ENCODE results near the gene CFAP97. TPM values are rescaled to one million over a fixed set of nuclear protein-coding genes. Genes with fewer than 3 reads are reported as not detected.

Gene CFAP97
- total and polyA plus RNA-seq, 2 donors (not counting 1 experiment from before 2014, with no cell fraction given) = 11.3 to 32.0 TPM

DNA sequence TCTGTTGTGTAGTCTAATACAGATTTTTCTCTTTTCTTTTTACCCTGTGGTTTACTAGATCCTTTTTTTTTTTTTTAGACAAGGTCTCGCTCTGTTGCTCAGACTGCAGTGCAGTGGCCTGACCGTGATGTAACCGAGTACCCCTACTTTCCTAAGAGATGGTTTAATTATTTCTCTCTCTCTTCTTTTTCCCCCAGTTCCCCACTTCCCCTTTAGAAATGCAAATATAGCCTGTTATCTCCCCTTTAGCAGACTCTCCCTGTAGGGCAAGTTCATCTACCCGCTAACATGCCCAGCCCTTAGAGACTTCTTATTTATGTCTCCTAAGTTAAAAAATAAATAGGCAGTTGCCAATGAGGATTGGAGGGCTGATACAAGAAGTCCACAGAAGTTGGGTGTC, 10.1 kb upstream of the CFAP97 start:
- H2AFZ ChIP-seq (ENCODE audit: insufficient read depth, low read depth, low read length, poor library complexity, severe bottlenecking) = no peak overlapping the region
- no peaks in the 10 kb centered on the region for H3K27me3 ChIP-seq (replicated peaks in 1 of 4; ENCODE audit: control extremely low read depth in 1 of 4, control insufficient read depth in 3 of 4, insufficient read depth in 4 of 4, low read length in 3 of 4)
- H3K27me3 Mint-ChIP-seq = no peaks in the 10 kb centered on the region
- no peaks in the 10 kb centered on the region for H3K9me3 Mint-ChIP-seq (ENCODE audit: insufficient read depth)
- no peaks in the 10 kb centered on the region for H3K36me3 ChIP-seq (replicated peaks in 1 of 2; ENCODE audit: control extremely low read depth in 1 of 2, control insufficient read depth in 1 of 2, extremely low read depth in 1 of 2, insufficient read depth in 2 of 2, low read length in 1 of 2)
- peak overlapping the region; percentile 73 to 86 for H3K27ac ChIP-seq (ENCODE audit: low read length in 2 of 2)
- ATAC-seq (ENCODE audit: low read depth) (peak; percentile 40), DNase-seq (peak; percentile 85)
- peaks cover 92% of the 10 kb centered on the region for H3K79me2 ChIP-seq (ENCODE audit: control insufficient read depth, insufficient read depth, low read length)
- intact Hi-C loops (cut with micrococcal nuclease) = loop anchor here (1.0 to 5.0 kb wide), 6 partner anchors 11 to 978 kb away; partner anchors contain the start of genes CASP3, CFAP97, CYP4V2 and PRIMPOL
- ChIA-PET CTCF (no interaction called here), POLR2A (interaction anchor here (0.7 kb wide), 1 partner anchor 52 kb away, joined by 5 read pairs; no protein-coding TSS in a partner anchor)
- TF ChIP-seq EZH2 (IDR thresholded peaks at IDR 0.05; ENCODE audit: borderline replicate concordance, insufficient read depth, low read depth, low read length, poor library complexity, severe bottlenecking) = no peak
- TF ChIP-seq, protein P1, sequence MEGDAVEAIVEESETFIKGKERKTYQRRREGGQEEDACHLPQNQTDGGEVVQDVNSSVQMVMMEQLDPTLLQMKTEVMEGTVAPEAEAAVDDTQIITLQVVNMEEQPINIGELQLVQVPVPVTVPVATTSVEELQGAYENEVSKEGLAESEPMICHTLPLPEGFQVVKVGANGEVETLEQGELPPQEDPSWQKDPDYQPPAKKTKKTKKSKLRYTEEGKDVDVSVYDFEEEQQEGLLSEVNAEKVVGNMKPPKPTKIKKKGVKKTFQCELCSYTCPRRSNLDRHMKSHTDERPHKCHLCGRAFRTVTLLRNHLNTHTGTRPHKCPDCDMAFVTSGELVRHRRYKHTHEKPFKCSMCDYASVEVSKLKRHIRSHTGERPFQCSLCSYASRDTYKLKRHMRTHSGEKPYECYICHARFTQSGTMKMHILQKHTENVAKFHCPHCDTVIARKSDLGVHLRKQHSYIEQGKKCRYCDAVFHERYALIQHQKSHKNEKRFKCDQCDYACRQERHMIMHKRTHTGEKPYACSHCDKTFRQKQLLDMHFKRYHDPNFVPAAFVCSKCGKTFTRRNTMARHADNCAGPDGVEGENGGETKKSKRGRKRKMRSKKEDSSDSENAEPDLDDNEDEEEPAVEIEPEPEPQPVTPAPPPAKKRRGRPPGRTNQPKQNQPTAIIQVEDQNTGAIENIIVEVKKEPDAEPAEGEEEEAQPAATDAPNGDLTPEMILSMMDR (IDR thresholded peaks at IDR 0.05) = no peak
- peak overlapping the region; percentile 17 for H3K9ac ChIP-seq (ENCODE audit: low read length)
- peaks cover 12% of the 10 kb centered on the region for H4K20me1 ChIP-seq (ENCODE audit: control insufficient read depth, insufficient read depth, low read length, poor library complexity, severe bottlenecking)
- peaks cover 75% of the 10 kb centered on the region for H3K4me1 Mint-ChIP-seq
- peaks cover 77 to 78% of the 10 kb centered on the region in 2 donors for H3K4me1 ChIP-seq (ENCODE audit: control insufficient read depth in 2 of 2, insufficient read depth in 2 of 2, low read length in 2 of 2)
- peak overlapping the region; percentile 62 for H3K4me2 ChIP-seq (replicated peaks; ENCODE audit: low read depth, low read length, poor library complexity, severe bottlenecking)
- peak overlapping the region; percentile 81 for H3K27ac Mint-ChIP-seq
- WGBS (ENCODE audit: insufficient coverage) = no CpG with 5 or more reads among the region's 4 CpGs
- H3K4me3 ChIP-seq (ENCODE audit: control extremely low read depth in 1 of 5, extremely low read depth in 1 of 5, insufficient read depth in 1 of 5, low read depth in 2 of 5, low read length in 4 of 5) = peak overlapping the region in 3 of 5 experiments; percentile 1 to 45 (median 22)
- H3K9me3 ChIP-seq (ENCODE audit: control extremely low read depth in 1 of 3, control insufficient read depth in 2 of 3, insufficient read depth in 1 of 3, low read length in 2 of 3) = no peaks in the 10 kb centered on the region
- H3K4me3 Mint-ChIP-seq = peak overlapping the region; percentile 79

DNA sequence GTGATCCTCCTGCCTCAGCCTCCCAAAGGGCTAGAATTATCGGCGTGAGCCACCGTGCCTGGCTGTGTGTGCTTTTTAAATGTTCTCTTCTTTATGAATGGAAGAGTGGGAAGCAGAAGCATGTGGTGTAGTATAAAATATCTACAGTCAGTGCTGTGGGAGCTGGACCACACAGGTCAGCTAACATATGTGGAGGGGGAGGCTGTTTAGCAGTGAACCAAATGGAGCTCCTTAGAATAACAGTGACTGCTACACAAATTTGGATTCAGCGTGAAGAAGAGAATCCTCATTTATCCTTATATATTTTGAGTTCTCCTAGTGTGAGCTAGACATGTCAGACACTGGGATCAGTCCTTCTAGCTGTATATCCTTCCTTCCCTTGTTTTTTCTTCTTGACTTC, 8.8 kb upstream of the CFAP97 start:
- Histone ChIP-seq H3K36me3 (replicated peaks in 1 of 2; ENCODE audit: control extremely low read depth in 1 of 2, control insufficient read depth in 1 of 2, extremely low read depth in 1 of 2, insufficient read depth in 2 of 2, low read length in 1 of 2) (no peaks in the 10 kb centered on the region), H3K9me3 (ENCODE audit: control extremely low read depth in 1 of 3, control insufficient read depth in 2 of 3, insufficient read depth in 1 of 3, low read length in 2 of 3) (no peaks in the 10 kb centered on the region), H3K27ac (ENCODE audit: low read length in 2 of 2) (peak overlapping the region; percentile 73 to 86), H4K20me1 (ENCODE audit: control insufficient read depth, insufficient read depth, low read length, poor library complexity, severe bottlenecking) (peaks cover 4% of the 10 kb centered on the region), H2AFZ (ENCODE audit: insufficient read depth, low read depth, low read length, poor library complexity, severe bottlenecking) (no peak overlapping the region), H3K4me1 (ENCODE audit: control insufficient read depth in 2 of 2, insufficient read depth in 2 of 2, low read length in 2 of 2) (peaks cover 68 to 70% of the 10 kb centered on the region in 2 donors), H3K79me2 (ENCODE audit: control insufficient read depth, insufficient read depth, low read length) (peaks cover 91% of the 10 kb centered on the region), H3K4me2 (replicated peaks; ENCODE audit: low read depth, low read length, poor library complexity, severe bottlenecking) (peak overlapping the region; percentile 62), H3K4me3 (ENCODE audit: control extremely low read depth in 1 of 5, extremely low read depth in 1 of 5, insufficient read depth in 1 of 5, low read depth in 2 of 5, low read length in 4 of 5) (no peak overlapping the region), H3K27me3 (replicated peaks in 1 of 4; ENCODE audit: control extremely low read depth in 1 of 4, control insufficient read depth in 3 of 4, insufficient read depth in 4 of 4, low read length in 3 of 4) (no peaks in the 10 kb centered on the region), H3K9ac (ENCODE audit: low read length) (no peak overlapping the region)
- ATAC-seq (ENCODE audit: low read depth) (no peak), DNase-seq (no peak)
- H3K4me3 Mint-ChIP-seq = peak overlapping the region; percentile 79
- POLR2A ChIA-PET = interaction anchor here (0.6 kb wide), 2 partner anchors 19 to 62 kb away, joined by 3 read pairs; no protein-coding TSS in a partner anchor
- peaks cover 70% of the 10 kb centered on the region for H3K4me1 Mint-ChIP-seq
- peak overlapping the region; percentile 81 for H3K27ac Mint-ChIP-seq
- no peaks in the 10 kb centered on the region for H3K9me3 Mint-ChIP-seq (ENCODE audit: insufficient read depth)
- CTCF ChIA-PET = interaction anchor here (1.0 kb wide), 1 partner anchor 29 kb away, joined by 3 read pairs; no protein-coding TSS in a partner anchor
- H3K27me3 Mint-ChIP-seq = no peaks in the 10 kb centered on the region
- TF ChIP-seq, protein P1 (IDR thresholded peaks at IDR 0.05) = no peak
- TF ChIP-seq EZH2 (IDR thresholded peaks at IDR 0.05; ENCODE audit: borderline replicate concordance, insufficient read depth, low read depth, low read length, poor library complexity, severe bottlenecking) = no peak
- 85% methylated on average over 3 of the region's 4 CpGs for WGBS (ENCODE audit: insufficient coverage)
- intact Hi-C loops (cut with micrococcal nuclease) = loop anchor here (5.0 kb wide), 5 partner anchors 35 to 980 kb away; partner anchors contain the start of genes CASP3, CYP4V2 and PRIMPOL
